ENCODE data around the gene ORC4. TPM values are rescaled to one million over a fixed set of nuclear protein-coding genes. Genes with fewer than 3 reads are reported as not detected.
"Not testable (repeated sequence)": the region's sequence is repeated elsewhere in the genome, so short reads cannot be mapped to it uniquely, and the experiment has no call there.

The ORC4 gene
- total RNA-seq, 1 donor from 2014 or later = 79.6 TPM

GRCh38 chr2:148006249-148007007, 14.1 kb downstream of the ORC4 start:
- Histone ChIP-seq H3K36me3 (no peaks in the 10 kb centered on the region), H3K27ac (no peak overlapping the region), H3K4me3 (no peak overlapping the region), H3K9me3 (peaks cover 0 to 19% of the 10 kb centered on the region in 2 donors), H3K27me3 (no peaks in the 10 kb centered on the region), H3K4me1 (no peaks in the 10 kb centered on the region)
- intact Hi-C loops (cut with DNase I) = no loop called here
- TF ChIP-seq CTCF (IDR thresholded peaks at IDR 0.05) = no peak
- DNase-seq (ENCODE audit: low spot score in 2 of 2) = no peak

- intact Hi-C loops (cut with DNase I); H3K4me3 ChIP-seq; H3K36me3 ChIP-seq; DNase-seq (ENCODE audit: low spot score in 2 of 2); H3K27ac ChIP-seq; H3K4me1 ChIP-seq; H3K27me3 ChIP-seq: not testable (repeated sequence)
- peaks cover 0 to 15% of the 10 kb centered on the region in 2 donors for H3K9me3 ChIP-seq
Observed at GRCh38 chr2:148002420-148002819, 18.1 kb downstream of the ORC4 start.

- DNase-seq (ENCODE audit: low spot score in 2 of 2) = no peak
- Histone ChIP-seq H3K4me3 (no peak overlapping the region), H3K9me3 (peaks cover 0 to 9% of the 10 kb centered on the region in 2 donors), H3K36me3 (peaks cover 0 to 6% of the 10 kb centered on the region in 2 donors), H3K27me3 (no peaks in the 10 kb centered on the region), H3K4me1 (no peaks in the 10 kb centered on the region), H3K27ac (no peak overlapping the region)
- no peak for TF ChIP-seq CTCF (IDR thresholded peaks at IDR 0.05)
- intact Hi-C loops (cut with DNase I) = no loop called here
Observed at GRCh38 chr2:148000095-148000494, 20.4 kb downstream of the ORC4 start.

- H3K27ac ChIP-seq = no peak overlapping the region
- H3K36me3 ChIP-seq = peaks cover 0 to 8% of the 10 kb centered on the region in 2 donors
- H3K4me3 ChIP-seq = no peak overlapping the region
- H3K9me3 ChIP-seq = peaks cover 0 to 9% of the 10 kb centered on the region in 2 donors
- H3K4me1 ChIP-seq = no peaks in the 10 kb centered on the region
- no peak for DNase-seq (ENCODE audit: low spot score in 2 of 2)
- H3K27me3 ChIP-seq = no peaks in the 10 kb centered on the region
- intact Hi-C loops (cut with DNase I) = no loop called here
- TF ChIP-seq CTCF (IDR thresholded peaks at IDR 0.05) = no peak
Observed at GRCh38 chr2:147999126-147999525, 21.4 kb downstream of the ORC4 start.

GRCh38 chr2:147998203-147998602, 22.3 kb downstream of the ORC4 start:
- TF ChIP-seq CTCF (IDR thresholded peaks at IDR 0.05) = no peak
- Histone ChIP-seq H3K4me1 (no peaks in the 10 kb centered on the region), H3K4me3 (no peak overlapping the region), H3K27ac (no peak overlapping the region), H3K9me3 (peaks cover 0 to 5% of the 10 kb centered on the region in 2 donors), H3K36me3 (peaks cover 0 to 8% of the 10 kb centered on the region in 2 donors), H3K27me3 (no peaks in the 10 kb centered on the region)
- DNase-seq (ENCODE audit: low spot score in 2 of 2) = no peak
- intact Hi-C loops (cut with DNase I) = no loop called here

- Histone ChIP-seq H3K36me3 (peaks cover 0 to 8% of the 10 kb centered on the region in 2 donors), H3K9me3 (no peaks in the 10 kb centered on the region), H3K27me3 (no peaks in the 10 kb centered on the region), H3K27ac (no peak overlapping the region), H3K4me3 (no peak overlapping the region), H3K4me1 (no peaks in the 10 kb centered on the region)
- intact Hi-C loops (cut with DNase I) = no loop called here
- no peak for DNase-seq (ENCODE audit: low spot score in 2 of 2)
- TF ChIP-seq CTCF (IDR thresholded peaks at IDR 0.05) = no peak
Observed at GRCh38 chr2:147996828-147997227, 23.7 kb downstream of the ORC4 start.

GRCh38 chr2:147994965-147995364, 25.6 kb downstream of the ORC4 start:
- intact Hi-C loops (cut with DNase I); DNase-seq (ENCODE audit: low spot score in 2 of 2); H3K36me3 ChIP-seq; H3K4me3 ChIP-seq; H3K9me3 ChIP-seq; H3K27me3 ChIP-seq; H3K27ac ChIP-seq; H3K4me1 ChIP-seq: not testable (repeated sequence)
